NCI-H2196 (cell line): ENCODE measurements around the gene GGPS1.
A peak's percentile ranks its signal among the peaks of the same experiment; 100 is the strongest.
"Not testable (repeated sequence)": the region's sequence is repeated elsewhere in the genome, so short reads cannot be mapped to it uniquely, and the experiment has no call there.

Experiments used
- DNase-seq: peaks from one replicate; lab custom pipeline; 2025; ENCODE audit not compliant: unreplicated experiment; lab: John Stamatoyannopoulos, UW

The GGPS1 gene

DNA sequence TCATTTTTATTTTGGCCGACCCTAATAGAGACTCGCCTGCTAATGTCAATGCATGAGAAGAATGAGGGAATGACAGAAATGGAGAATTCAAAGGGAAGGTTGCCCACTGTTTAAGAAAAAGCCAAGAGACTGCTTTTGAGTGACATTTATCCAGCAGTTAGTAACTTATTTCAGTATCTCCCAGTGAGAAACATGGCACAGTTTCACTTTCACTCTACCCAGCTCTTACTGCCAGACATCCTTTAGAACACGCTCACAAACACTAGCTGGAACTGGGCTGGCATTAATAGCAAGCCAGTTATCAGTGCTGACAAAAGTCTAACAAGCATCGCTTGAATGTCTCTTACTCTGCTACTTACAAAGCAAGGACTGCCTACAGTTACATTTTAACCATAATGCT is 8.5 kb downstream of the GGPS1 start:
- DNase-seq = no peak

DNA sequence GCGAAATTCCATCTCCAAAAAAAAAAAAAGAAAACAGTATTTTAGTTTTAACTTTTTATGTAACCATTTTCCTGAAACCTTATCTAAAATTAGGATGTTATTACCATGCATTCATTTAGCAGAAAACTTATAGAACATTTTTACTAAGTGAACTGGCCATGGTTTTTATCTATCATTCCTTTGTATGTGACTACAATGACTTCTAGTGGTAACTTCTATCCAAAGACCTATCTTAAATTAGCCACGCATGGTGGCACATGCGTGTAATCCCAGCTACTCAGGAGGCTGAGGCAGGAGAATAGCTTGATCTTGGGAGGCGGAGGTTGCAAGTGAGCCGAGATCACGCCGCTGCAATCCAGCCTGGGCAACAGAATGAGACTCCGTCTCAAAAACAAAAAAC is 11.4 kb downstream of the GGPS1 start:
- no peak for DNase-seq

DNA sequence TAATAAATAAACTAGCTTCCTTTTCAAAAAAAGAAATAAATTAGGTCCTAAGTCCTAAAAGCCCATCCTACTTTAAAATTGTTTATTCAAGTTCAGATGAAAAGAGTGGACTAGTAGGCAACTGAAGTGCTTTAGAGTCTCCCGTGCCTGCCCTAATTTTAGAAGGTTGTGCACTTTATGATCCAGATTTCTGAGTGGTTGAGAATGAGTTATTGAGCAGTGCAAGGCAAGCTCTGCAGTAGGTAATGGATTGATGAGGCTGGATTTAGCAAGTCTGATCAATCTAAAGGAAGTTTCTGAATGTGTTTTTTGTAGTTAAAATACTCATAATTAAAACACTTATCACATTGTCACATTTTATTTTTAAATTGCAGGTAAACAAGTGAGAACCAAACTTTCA is 13.0 kb downstream of the GGPS1 start:
- no peak for DNase-seq

DNA sequence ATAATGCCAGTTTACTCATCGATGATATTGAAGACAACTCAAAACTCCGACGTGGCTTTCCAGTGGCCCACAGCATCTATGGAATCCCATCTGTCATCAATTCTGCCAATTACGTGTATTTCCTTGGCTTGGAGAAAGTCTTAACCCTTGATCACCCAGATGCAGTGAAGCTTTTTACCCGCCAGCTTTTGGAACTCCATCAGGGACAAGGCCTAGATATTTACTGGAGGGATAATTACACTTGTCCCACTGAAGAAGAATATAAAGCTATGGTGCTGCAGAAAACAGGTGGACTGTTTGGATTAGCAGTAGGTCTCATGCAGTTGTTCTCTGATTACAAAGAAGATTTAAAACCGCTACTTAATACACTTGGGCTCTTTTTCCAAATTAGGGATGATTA is 13.7 kb downstream of the GGPS1 start:
- no peak for DNase-seq

DNA sequence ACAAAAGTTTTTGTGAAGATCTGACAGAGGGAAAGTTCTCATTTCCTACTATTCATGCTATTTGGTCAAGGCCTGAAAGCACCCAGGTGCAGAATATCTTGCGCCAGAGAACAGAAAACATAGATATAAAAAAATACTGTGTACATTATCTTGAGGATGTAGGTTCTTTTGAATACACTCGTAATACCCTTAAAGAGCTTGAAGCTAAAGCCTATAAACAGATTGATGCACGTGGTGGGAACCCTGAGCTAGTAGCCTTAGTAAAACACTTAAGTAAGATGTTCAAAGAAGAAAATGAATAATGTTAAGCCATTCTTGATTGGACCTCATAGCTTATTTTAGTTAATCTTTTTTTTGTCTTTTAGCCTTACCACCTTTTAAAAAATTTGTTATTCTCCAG is 14.1 kb downstream of the GGPS1 start:
- DNase-seq = no peak

DNA sequence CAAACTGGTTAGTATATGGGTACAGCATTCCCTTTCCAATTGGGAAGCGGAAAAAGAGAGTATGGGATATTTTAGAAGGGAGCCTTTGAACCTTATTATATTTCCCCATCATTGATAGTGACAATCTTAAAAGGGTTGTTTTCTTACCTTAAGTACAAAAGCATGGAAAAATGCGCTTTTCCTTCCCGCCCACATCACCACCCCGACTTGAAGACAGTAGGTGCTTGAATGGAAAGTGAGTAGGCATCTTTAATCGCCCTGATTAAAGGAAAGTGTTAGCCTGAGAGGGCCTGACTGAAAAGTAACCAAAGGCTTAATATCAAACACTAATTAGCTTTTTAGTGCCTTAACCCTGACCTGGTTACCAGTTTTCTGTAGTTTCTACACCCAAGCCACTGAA is 15.4 kb downstream of the GGPS1 start:
- no peak for DNase-seq

DNA sequence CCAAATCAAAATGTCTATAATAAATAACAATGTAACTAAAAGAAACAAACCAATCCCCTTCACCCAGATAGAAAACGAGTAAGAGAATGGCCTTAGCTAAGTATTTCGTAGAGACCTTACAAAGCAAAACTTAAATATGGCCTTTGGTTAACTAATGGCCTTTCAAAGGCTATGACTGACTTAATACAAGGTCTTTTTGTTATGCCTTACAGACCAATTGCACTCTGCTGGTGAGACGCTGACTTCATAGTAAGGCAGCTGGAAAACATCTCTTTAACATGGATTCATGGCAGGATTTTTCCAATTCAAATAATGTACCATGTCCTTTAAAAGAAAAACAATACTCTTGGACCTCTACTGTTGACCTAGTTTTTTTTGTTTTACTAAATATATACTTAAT is 23.1 kb downstream of the GGPS1 start:
- DNase-seq = no peak

DNA sequence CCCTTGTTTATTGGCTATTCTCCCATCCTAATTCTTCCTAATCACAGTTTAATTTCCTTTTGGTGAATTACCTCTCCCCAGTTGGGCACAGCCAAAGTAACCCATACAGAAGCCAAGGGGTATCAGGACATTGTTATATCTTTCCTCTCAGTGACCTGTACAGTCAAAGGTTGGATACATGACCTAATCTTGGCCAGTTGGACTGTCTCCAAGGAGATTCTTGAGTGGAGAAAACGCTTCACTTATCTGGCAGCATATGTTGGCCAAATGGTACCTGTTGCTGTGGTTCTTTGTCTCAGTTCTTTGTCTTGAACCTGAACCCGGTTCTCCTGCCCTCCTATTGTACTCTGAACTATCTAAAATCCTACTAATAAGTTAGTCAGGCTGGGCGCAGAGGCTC is 23.5 kb downstream of the GGPS1 start:
- no peak for DNase-seq

DNA sequence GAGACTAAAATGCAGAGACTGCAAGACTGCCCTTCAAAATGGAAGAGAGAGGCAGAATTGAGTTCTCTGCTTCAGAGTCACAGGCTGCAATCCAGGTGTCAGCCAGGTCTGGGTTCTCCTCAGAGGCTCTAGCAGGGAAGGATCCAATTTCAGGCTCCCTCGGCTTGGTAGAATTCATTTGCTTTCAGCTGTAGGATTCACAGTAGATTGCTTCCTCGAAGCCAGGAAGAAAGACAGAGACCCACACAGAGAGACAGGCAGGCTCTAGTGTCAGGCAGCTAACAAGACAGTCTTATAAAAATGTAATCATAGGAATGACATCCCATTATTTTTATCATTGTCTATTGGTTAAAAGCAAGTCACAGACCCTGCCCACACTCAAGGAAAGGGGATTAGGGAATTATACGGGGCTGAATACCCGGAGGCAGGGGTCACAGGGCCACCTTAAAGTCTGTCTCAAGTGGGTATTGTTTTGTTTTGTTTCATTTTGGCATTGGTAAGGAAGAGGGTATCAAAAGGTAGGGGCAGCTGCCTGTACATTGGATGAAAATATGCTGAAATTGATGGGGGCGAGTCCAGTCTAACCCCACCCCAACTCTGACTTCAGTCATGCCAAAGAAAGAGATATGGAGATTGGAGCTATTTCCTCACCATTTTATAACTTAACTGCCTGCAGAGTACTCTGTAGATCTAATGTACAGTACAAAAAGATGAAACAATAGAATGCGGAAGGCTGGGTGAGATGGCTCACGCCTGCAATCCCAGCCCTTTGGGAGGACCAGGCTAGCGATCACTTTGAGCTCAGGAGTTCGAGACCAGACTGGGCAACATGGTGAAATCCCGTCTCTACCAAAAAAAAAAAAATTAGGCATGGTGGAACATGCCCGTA is 29.4 kb downstream of the GGPS1 start:
- no peak for DNase-seq

DNA sequence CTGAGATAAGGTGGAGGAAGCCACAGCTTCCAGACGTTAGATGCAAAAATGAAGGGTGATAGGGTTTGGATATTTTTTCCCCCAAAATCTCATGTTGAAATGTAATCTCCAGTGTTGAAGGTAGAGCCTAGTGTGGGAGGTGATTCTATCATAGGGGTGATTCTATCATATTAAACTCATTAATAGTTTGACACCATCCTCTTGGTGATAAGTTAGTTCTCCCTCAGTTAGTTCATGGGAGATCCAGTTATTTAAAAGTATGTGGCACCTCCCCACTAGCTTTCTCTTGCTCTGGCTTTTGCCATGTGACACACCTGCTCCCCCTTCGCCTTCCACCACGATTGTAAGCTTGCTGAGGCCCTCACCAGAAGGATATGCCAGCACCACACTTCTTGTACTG is 30.5 kb downstream of the GGPS1 start:
- DNase-seq = no peak

DNA sequence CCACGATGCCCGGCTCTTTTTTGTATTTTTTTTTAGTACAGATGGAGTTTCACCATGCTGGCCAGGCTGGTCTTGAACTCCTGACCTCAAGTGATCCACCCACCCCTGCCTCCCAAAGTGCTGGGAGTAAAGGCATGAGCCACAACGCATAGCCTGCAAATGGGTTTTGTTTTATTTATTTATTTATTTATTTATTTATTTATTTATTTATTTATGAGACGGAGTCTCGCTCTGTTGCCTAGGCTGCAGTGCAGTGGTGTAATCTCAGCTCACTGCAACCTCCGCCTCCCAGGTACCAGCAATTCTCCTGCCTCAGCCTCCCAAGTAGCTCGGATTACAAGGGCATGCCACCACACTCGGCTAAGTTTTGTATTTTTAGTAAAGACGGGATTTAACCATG is 35.8 kb downstream of the GGPS1 start:
- DNase-seq = not testable (repeated sequence)

DNA sequence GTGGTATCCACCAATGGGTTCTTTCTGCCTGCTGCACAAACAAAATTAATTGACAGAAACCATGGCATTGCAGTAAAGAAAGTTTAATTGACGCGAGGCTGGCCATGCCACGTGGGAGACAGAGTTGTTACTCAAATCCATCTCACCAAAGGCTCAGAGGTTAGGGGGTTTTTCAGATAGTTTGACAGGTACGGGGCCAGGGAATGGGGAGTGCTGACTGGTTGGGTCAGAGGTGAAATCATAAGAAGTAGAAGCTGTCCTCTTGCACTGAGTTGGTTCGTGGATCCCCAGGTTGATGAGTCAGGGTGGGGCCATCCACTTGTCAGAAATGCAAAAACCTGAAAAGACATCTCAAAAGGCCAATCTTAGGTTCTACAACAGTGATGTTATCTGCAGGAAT is 37.9 kb downstream of the GGPS1 start:
- no peak for DNase-seq

DNA sequence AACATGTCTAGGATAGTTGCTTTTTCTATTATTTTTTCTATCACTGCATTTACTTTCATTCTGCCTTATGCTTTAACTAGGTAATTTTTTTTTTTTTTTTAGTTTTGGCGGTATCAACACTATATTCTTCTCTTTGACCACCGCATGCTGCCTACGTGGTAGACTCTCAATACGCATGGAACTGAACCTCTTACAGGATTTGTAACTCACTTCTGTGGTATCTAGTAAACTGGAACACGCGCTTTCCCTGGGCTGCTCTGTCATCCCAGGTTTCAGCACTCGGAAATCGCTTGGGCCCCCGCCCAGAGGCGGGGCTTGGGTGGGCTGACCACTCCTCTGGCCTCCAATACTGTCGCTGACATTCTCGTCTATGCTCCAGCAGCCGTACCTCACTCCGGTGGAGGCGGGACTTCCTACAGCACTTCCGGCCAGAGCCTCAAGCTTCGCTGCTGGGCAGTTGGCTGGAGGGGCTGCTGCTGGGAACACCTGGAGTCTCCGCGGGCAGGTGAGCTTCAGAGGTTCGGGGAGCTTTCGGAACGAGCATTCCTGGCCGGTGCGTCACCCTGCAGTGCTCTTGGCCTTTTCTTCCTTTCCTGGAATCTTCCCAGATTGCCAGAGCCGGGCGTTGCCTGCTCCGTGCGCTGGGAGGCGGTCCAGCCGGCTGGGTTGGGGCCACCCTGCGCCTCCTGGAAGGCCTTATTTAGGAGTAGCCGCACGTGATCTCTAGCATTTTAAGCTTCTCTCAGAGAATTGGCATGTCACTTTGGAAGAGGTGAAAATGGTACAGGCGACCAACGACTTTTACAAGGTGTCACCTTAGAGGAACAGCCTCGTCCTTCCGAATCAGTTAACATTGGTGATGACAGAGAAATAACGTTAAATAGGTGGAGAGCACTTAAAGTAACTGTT is 38.9 kb downstream of the GGPS1 start, which contains the start of gene TBCE:
TBCE (plus strand) TSS at position 428 of the 909 bp plus-strand sequence. CDS start 12,623 bp downstream, outside the sequence.
- DNase-seq = peak; percentile 90

DNA sequence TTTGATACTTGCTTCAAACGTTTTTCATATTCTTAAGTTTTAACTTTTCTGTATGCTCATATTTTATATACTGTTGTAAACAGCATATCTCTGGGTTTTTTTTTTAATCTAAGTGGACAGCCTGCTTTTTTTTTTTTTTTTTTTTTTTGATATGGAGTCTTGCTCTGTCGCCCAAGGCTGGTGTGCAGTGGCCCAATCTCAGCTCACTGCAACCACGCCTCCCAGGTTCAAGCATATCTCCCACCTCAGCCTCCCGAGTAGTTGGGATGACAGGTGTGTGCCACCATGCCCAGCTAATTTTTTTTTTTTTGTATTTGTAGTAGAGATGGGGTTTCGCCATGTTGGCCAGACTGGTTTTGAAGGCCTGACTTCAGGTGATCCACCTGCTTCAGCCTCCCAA is 40.1 kb downstream of the GGPS1 start:
- no peak for DNase-seq

DNA sequence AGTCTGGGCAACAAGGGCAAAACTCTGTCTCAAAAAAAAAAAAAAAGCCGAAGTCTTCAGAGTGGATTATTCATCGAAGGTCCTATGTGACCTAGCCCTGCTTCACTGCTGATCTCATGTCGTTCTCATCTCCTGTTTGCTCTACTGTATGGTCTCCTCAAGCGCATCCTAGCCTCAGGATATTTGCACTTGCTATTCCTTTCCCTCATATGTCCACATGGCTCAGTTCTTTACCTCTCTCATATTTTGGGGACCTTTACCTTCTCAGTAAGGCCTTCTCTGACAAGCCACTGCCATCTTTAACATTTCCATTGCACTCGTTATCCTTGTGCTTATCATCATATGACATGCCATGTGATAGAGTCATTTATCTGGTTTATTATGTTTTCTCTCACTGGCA is 41.4 kb downstream of the GGPS1 start:
- no peak for DNase-seq

DNA sequence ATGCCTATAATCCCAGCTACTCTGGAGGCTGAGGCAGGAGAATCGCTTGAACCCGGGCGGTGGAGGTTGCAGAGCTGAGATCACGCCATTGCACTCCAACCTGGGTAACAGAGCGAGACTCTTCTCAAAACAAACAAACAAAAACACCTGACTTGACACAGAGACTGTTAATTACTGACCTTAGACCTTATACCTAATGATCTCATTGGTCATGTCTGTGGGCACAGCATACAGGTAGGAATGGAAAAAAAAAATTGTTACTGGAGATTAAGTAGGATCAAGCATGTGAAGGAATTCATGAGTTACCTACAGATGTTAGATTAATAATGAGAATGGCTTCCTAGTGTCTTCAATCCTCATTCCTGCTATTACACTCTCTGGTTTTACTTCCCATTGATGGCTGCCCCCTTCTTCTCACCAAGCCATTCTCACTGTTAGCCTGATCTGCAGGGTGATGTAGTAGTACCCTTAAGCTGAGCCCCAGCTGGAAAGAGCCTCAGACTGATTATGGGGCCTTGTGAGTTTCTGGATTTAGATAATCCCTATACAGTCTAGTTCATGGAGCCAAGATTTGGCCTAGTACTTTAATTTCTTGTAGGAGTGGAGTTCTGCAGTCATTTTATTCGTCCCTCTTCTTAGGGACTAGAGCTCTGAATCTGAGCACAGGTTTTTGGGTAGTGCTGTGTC is 47.7 kb downstream of the GGPS1 start:
- no peak for DNase-seq

DNA sequence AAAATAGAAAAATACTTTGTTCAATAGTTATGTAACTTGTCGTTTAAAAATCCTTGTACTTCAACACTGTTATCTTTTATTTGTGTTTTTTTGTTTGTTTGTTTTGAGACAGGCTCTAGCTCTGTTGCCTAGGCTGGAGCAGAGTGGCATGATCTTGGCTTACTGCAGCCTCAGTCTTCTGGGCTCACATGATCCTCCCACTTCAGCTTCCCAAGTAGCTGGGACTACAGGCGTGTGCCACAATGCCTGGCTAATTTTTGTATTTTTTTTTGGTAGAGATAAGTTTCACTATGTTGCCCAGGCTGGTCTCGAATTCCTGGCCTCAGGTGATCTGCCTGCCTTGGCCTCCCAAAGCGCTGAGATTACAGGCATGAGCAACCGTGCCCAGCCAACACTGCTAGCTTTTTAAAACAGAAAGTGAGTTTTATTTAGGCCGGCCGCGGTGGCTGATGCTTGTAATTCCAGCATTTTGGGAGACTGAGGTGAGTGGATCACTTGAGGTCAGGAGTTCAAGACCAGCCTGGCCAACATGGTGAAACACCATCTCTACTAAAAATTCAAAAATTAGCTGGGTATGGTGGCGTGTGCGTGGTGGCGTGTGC is 49.9 kb downstream of the GGPS1 start:
- not testable (repeated sequence) for DNase-seq

DNA sequence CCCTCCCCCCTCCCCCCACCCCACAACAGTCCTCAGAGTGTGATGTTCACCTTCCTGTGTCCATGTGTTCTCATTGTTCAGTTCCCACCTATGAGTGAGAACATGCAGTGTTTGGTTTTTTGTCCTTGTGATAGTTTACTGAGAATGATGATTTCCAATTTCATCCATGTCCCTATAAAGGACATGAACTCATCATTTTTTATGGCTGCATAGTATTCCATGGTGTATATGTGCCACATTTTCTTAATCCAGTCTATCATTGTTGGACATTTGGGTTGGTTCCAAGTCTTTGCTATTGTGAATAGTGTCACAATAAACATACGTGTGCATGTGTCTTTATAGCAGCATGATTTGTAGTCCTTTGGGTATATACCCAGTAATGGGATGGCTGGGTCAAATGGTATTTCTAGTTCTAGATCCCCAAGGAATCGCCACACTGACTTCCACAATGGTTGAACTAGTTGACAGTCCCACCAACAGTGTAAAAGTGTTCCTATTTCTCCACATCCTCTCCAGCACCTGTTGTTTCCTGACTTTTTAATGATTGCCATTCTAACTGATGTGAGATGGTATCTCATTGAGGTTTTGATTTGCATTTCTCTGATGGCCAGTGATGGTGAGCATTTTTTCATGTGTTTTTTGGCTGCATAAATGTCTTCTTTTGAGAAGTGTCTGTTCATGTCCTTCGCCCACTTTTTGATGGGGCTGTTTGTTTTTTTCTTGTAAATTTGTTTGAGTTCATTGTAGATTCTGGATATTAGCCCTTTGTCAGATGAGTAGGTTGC is 53.8 kb downstream of the GGPS1 start:
- DNase-seq = not testable (repeated sequence)

DNA sequence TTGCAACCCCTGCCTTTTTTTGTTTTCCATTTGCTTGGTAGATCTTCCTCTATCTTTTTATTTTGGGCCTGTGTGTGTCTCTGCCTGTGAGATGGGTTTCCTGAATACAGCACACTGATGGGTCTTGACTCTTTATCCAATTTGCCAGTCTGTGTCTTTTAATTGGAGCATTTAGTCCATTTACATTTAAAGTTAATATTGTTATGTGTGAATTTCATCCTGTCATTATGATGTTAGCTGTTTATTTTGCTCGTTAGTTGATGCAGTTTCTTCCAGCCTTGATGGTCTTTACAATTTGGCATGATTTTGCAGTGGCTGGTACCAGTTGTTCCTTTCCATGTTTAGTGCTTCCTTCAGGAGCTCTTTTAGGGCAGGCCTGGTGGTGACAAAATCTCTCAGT is 57.3 kb downstream of the GGPS1 start:
- DNase-seq = not testable (repeated sequence)

DNA sequence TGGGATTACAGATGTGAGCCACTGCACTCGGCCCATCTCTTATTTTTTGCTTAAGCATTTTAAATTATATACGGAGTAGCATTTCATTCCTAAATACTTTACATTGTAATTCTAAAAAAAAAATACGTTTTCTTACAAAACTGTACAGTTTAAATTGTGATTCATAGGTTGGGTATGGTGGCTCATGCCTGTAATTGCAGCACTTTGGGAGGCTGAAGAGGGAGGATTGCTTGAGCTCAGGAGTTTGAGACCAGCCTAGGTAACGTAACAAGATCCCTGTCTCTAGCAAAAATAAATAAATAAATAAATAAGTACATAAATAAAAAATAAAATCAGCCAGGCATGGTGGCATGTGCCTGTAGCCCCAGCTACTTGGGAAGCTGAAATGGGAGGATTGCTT is 63.5 kb downstream of the GGPS1 start:
- no peak for DNase-seq
